ENCODE results near the gene OPCML. TPM values are rescaled to one million over a fixed set of nuclear protein-coding genes. Genes with fewer than 3 reads are reported as not detected.

Gene OPCML
- total RNA-seq, 1 experiment from 2014 or later = not detected

- CTCF ChIA-PET = no interaction called here
Observed at GRCh38 chr11:132925825-132926469, 606.4 kb downstream of the OPCML start.

GRCh38 chr11:132921597-132921996 is 610.7 kb downstream of the OPCML start:
- no peak for ATAC-seq
- Histone ChIP-seq H3K27me3 (ENCODE audit: low read length) (no peaks in the 10 kb centered on the region), H3K9ac (ENCODE audit: low read length) (no peak overlapping the region), H3K4me2 (ENCODE audit: low read length) (no peak overlapping the region), H3K27ac (ENCODE audit: low read length) (no peak overlapping the region), H3K4me1 (ENCODE audit: insufficient read depth, low read length) (no peaks in the 10 kb centered on the region), H3K79me2 (ENCODE audit: low read length) (no peaks in the 10 kb centered on the region), H3K9me3 (ENCODE audit: low read length) (peaks cover 18% of the 10 kb centered on the region; the same call in 1 of the 2 replicates), H3K36me3 (ENCODE audit: low read depth, low read length) (no peaks in the 10 kb centered on the region), H3F3A (ENCODE audit: low read length, unreplicated experiment) (no peaks in the 10 kb centered on the region), H3K4me3 (ENCODE audit: low read length) (no peak overlapping the region), H3K9me2 (replicated peaks; ENCODE audit: low read length) (no peaks in the 10 kb centered on the region), H4K20me1 (ENCODE audit: low read length) (no peaks in the 10 kb centered on the region), H2AFZ (ENCODE audit: low read length) (no peak overlapping the region)
- no TSS peak for BruUV-seq (replicated peaks)
- intact Hi-C loops (cut with micrococcal nuclease) = no loop called here
- ChIA-PET POLR2A (ENCODE audit: unreplicated experiment) (no interaction called here), CTCF (no interaction called here)
- no peak for TF ChIP-seq EZH2phosphoT487 (IDR thresholded peaks at IDR 0.05; ENCODE audit: borderline replicate concordance, low read length)
- TF ChIP-seq EZH2 (IDR thresholded peaks at IDR 0.05; ENCODE audit: low read length, unreplicated experiment) = no peak
- no peak for TF ChIP-seq CTCF (conservative IDR thresholded peaks at IDR 0.05; ENCODE audit: low read depth, low read length)
- no peak for DNase-seq

More at GRCh38 chr11:132925825-132926469, 606.4 kb downstream of the OPCML start:
- H3K4me2 ChIP-seq (ENCODE audit: low read length) = no peak overlapping the region
- no peaks in the 10 kb centered on the region for H3K27me3 ChIP-seq (ENCODE audit: low read length)
- no peaks in the 10 kb centered on the region for H3F3A ChIP-seq (ENCODE audit: low read length, unreplicated experiment)
- ATAC-seq (no peak), DNase-seq (no peak)
- intact Hi-C loops (cut with micrococcal nuclease) = no loop called here
- no peaks in the 10 kb centered on the region for H4K20me1 ChIP-seq (ENCODE audit: low read length)
- POLR2A ChIA-PET (ENCODE audit: unreplicated experiment) = no interaction called here
- no TSS peak for BruUV-seq (replicated peaks)
- H3K4me3 ChIP-seq (ENCODE audit: low read length) = no peak overlapping the region
- H3K9me3 ChIP-seq (ENCODE audit: low read length) = peaks cover 35% of the 10 kb centered on the region
- H3K36me3 ChIP-seq (ENCODE audit: low read depth, low read length) = no peaks in the 10 kb centered on the region
- TF ChIP-seq EZH2 (IDR thresholded peaks at IDR 0.05; ENCODE audit: low read length, unreplicated experiment) (no peak), CTCF (conservative IDR thresholded peaks at IDR 0.05; ENCODE audit: low read depth, low read length) (no peak), EZH2phosphoT487 (IDR thresholded peaks at IDR 0.05; ENCODE audit: borderline replicate concordance, low read length) (no peak)
- H3K79me2 ChIP-seq (ENCODE audit: low read length) = no peaks in the 10 kb centered on the region
- H3K9ac ChIP-seq (ENCODE audit: low read length) = no peak overlapping the region
- no peaks in the 10 kb centered on the region for H3K9me2 ChIP-seq (replicated peaks; ENCODE audit: low read length)
- no peaks in the 10 kb centered on the region for H3K4me1 ChIP-seq (ENCODE audit: insufficient read depth, low read length)
- H2AFZ ChIP-seq (ENCODE audit: low read length) = no peak overlapping the region
- H3K27ac ChIP-seq (ENCODE audit: low read length) = no peak overlapping the region

GRCh38 chr11:132920451-132921096 is 611.7 kb downstream of the OPCML start:
- H3K4me3 ChIP-seq (ENCODE audit: low read length) = no peak overlapping the region
- no peaks in the 10 kb centered on the region for H3K36me3 ChIP-seq (ENCODE audit: low read depth, low read length)
- H3F3A ChIP-seq (ENCODE audit: low read length, unreplicated experiment) = no peaks in the 10 kb centered on the region
- BruUV-seq (replicated peaks) = no TSS peak
- H3K79me2 ChIP-seq (ENCODE audit: low read length) = no peaks in the 10 kb centered on the region
- no peak for DNase-seq
- no peak overlapping the region for H3K27ac ChIP-seq (ENCODE audit: low read length)
- peaks cover 18% of the 10 kb centered on the region; the same call in 1 of the 2 replicates for H3K9me3 ChIP-seq (ENCODE audit: low read length)
- ChIA-PET CTCF (no interaction called here), POLR2A (ENCODE audit: unreplicated experiment) (no interaction called here)
- no peak overlapping the region for H3K4me2 ChIP-seq (ENCODE audit: low read length)
- no peak for ATAC-seq
- no peaks in the 10 kb centered on the region for H3K9me2 ChIP-seq (replicated peaks; ENCODE audit: low read length)
- TF ChIP-seq EZH2phosphoT487 (IDR thresholded peaks at IDR 0.05; ENCODE audit: borderline replicate concordance, low read length) (no peak), EZH2 (IDR thresholded peaks at IDR 0.05; ENCODE audit: low read length, unreplicated experiment) (no peak), CTCF (conservative IDR thresholded peaks at IDR 0.05; ENCODE audit: low read depth, low read length) (no peak)
- H2AFZ ChIP-seq (ENCODE audit: low read length) = no peak overlapping the region
- intact Hi-C loops (cut with micrococcal nuclease) = no loop called here
- H3K27me3 ChIP-seq (ENCODE audit: low read length) = no peaks in the 10 kb centered on the region
- H3K9ac ChIP-seq (ENCODE audit: low read length) = no peak overlapping the region
- H3K4me1 ChIP-seq (ENCODE audit: insufficient read depth, low read length) = no peaks in the 10 kb centered on the region
- no peaks in the 10 kb centered on the region for H4K20me1 ChIP-seq (ENCODE audit: low read length)

All from PC-3 (cell line).